Fibroblast of lung (primary cell): Measurements from ENCODE around the gene DTL.

ENCODE experiments used
- EZH2 ChIP-seq: IDR thresholded peaks from 2 replicates; pipeline ENCODE4 v1.5.1; 2012; ENCODE audit warnings: low read length, control low read depth, mild to moderate bottlenecking; ENCODE audit errors: missing control alignments
- TF ChIP-seq, protein P1 (sequence below), 2 donors: IDR thresholded peaks in 1 of 2; conservative IDR thresholded peaks in 1 of 2; 1 replicate in 1 of 2; 2 replicates in 1 of 2; pipeline ENCODE4 v1.5.1; 2011 to 2012; ENCODE audit warnings: low read length in 2 of 2, control low read depth in 1 of 2, inconsistent platforms in 1 of 2, low read depth in 1 of 2, mild to moderate bottlenecking in 1 of 2

GRCh38 chr1:212119397-212119837 lies 83.9 kb downstream of the DTL start:
- TF ChIP-seq, protein P1, sequence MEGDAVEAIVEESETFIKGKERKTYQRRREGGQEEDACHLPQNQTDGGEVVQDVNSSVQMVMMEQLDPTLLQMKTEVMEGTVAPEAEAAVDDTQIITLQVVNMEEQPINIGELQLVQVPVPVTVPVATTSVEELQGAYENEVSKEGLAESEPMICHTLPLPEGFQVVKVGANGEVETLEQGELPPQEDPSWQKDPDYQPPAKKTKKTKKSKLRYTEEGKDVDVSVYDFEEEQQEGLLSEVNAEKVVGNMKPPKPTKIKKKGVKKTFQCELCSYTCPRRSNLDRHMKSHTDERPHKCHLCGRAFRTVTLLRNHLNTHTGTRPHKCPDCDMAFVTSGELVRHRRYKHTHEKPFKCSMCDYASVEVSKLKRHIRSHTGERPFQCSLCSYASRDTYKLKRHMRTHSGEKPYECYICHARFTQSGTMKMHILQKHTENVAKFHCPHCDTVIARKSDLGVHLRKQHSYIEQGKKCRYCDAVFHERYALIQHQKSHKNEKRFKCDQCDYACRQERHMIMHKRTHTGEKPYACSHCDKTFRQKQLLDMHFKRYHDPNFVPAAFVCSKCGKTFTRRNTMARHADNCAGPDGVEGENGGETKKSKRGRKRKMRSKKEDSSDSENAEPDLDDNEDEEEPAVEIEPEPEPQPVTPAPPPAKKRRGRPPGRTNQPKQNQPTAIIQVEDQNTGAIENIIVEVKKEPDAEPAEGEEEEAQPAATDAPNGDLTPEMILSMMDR (conservative IDR thresholded peaks at IDR 0.05 in 1 of 2, IDR thresholded peaks at IDR 0.05 in 1 of 2; ENCODE audit: low read depth in 1 of 2, low read length in 2 of 2): no peak
- no peak for TF ChIP-seq EZH2
